ENCODE results near the gene ATP5F1D.

Gene ATP5F1D

GRCh38 chr19:1231729-1232637 is 9.6 kb upstream of the ATP5F1D start:
- in situ Hi-C loops (cut with MboI; ENCODE audit: low sequenced_read_pairs): no loop called here

DNA sequence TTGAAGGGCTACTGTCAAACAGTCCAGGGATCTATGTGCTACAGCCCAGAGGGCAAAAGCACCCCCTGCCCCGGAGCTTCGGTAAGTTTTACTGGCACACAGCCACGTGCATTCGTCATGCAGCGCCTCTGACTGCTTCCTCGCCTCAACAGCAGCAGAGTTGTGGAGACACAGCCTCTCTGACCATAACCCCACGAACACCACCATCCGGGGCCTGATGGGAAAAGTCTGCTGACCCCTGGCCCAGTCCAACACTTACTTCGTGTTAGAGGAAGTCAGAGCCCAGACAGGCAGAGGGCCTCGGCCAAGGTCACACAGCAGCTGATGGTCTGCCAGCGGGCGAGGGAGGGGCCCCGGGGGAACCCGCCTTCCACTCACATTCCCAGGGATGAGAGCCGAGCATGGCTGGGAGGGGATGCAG is 8.9 kb upstream of the ATP5F1D start:
- in situ Hi-C loops (cut with MboI; ENCODE audit: low sequenced_read_pairs): no loop called here

GRCh38 chr19:1233115-1233667 is 8.4 kb upstream of the ATP5F1D start:
- in situ Hi-C loops (cut with MboI; ENCODE audit: low sequenced_read_pairs): no loop called here

DNA sequence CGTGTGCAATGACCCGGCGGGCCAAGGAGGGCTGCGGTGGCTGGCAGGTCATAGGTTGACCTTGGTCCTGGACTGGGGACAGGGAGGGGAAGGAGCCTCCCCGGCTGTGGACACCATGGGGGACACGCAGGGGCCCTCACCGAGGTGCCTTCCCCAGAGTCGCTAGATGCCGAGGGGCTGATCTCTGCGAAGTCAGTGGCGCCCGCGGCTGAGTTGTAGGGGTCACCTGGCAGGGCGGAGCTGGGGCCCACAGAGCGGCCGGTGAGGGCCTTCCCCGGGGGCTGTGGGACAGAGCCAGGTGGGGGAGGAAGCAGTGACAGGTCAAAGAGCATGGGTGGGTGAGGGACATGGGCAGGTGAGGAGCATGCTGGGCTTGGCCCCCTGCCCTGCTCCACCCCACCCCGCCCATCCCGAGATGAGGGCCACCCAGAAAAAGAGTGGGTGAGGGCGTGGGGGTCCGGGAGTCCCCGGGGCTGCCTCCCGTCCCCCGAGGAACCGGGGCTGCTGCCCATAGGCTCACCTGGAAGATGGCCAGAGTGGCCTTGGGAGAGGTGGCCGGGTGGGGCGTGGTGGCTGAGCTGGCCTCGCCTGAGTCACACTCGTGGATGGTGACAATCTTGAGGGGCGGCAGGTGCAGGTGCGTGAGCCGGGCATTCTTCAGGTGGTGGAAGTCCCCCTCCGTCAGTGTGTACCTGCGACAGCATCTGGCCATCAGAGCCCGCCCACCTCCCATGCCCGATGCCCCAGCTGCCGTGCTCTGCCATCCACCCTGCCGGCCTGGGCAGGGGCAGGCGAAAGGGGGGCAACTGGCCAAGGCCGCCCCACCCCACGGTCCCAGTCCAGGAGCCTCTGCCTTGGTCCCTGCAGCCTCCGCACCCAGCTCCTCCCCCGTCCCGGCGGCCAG is 7.2 kb upstream of the ATP5F1D start:
- in situ Hi-C loops (cut with MboI; ENCODE audit: low sequenced_read_pairs): no loop called here

DNA sequence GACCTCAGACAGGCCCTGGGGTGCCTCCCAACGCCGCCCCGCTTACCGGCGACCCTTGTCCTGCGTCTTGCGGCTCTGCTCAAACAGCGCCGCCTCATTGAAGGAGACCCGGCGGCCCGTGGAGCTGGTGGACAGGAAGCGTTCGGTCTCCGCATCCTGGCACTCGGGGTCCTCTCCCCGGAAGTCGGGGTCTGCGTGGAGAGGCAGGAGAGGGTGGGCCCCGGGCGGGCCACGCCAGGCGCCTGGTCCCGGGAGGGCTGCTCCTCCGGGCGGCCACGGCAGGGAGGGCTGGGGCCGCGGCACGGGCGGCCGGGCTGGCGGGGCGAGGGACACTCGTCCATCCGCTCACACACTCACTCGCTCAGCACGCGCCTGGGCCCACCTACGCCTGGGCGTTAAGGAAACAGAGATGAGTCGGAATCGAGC is 6.6 kb upstream of the ATP5F1D start:
- in situ Hi-C loops (cut with MboI; ENCODE audit: low sequenced_read_pairs): no loop called here

DNA sequence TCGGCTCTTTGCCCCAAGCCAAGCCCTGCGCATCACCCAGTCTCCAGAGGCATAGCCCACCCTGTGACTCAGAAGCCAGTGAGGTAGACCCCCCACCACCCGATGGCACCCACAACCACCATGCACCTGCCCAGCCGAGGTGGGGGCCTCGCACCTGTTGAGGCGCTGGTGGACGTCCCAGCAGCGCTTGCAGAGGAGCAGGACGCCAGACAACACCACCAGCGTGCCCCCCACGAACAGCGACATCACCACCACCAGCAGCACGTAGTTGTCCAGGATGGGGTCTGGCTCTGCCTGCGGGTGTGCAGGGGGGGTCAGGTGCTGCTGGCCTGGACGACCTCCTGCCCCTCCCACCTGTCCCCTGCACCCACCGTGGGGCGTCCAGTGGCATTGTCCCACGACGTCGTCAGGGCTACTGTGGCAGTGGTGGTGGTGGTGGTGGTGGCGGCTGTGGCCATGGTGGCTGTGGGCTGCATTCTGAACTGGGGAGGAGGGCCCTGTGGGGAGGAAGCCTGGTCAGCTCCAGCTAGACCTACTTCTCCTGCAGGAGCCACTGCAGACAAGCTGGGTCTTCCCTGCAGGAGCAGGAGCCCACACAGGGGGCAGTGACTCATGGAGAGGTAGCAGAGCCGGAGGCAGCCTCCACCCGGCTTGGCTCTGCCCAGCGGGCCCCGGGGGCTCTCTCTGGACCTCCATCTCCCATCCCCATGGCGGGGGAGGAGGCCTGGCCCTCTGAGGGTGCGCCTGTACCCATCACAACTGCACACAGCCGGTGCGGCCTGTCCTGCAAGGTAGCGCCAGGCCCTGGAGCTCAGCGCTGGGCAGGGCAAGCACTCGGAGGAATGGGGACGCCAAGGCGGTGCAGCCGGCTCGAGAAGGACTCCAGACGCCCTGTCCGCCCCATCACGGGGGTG is 5.7 kb upstream of the ATP5F1D start:
- in situ Hi-C loops (cut with MboI; ENCODE audit: low sequenced_read_pairs): no loop called here

DNA sequence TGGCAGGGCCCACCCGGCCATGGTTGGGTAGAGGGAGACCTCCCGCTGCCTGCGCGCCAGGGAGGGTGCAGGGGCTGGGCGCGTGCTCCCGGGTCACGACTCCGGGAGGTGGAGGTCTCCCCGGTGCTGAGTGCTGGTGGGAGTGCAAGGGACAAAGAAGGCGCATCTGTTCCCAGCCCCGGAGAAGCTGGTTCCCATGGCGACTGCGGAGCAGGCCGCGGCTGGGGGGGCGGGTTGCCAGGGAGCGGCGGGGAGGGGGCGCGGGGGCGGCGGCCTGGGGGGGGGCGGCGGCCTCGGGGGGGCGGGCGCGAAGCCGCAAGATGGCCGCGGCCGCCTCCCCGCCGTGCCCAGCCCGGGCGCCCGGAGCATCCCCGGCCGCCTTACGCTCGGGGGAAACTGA is 5.0 kb upstream of the ATP5F1D start:
- in situ Hi-C loops (cut with MboI; ENCODE audit: low sequenced_read_pairs): no loop called here

GRCh38 chr19:1237027-1237659 is 4.4 kb upstream of the ATP5F1D start:
- in situ Hi-C loops (cut with MboI; ENCODE audit: low sequenced_read_pairs): no loop called here

DNA sequence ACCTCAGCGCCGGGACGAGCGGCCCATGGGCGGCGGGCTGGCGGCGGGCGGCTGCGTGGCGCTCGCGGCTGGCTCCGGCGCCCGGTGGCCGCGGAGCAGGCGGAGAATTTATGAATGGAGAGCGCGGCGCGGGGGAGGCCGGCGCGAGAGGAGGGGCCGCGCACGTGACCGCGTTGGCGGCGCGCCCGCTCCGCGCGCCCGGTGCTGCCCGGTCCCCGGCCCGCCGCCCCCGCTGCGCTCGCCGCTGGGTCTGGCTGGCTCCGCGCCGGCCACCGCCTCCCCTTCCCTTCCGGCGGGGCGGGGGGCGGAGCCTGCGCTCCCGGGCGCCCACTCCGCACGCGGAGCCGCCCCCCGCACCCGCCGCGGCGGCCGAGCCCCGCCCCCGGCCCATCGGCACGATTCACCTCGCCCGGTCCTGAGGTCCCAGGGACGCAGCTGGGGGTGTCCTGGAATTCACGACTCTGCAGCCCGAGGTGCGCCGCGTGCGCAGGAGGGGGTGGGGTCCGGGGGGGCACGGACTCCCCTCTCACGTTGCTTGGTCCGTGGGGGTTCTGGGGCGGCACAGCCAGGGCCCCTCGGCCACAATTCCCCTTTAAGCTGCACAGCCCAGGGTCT is 3.7 kb upstream of the ATP5F1D start, which contains the start of gene CBARP:
Gene CBARP (minus strand): TSS at position 252 of the 615 bp plus-strand sequence. CDS start 1,905 bp downstream, outside the sequence.
- in situ Hi-C loops (cut with MboI; ENCODE audit: low sequenced_read_pairs): no loop called here

GRCh38 chr19:1238369-1239303 is 2.9 kb upstream of the ATP5F1D start:
- in situ Hi-C loops (cut with MboI; ENCODE audit: low sequenced_read_pairs): no loop called here

GRCh38 chr19:1239420-1239795 is 2.1 kb upstream of the ATP5F1D start:
- in situ Hi-C loops (cut with MboI; ENCODE audit: low sequenced_read_pairs): no loop called here

DNA sequence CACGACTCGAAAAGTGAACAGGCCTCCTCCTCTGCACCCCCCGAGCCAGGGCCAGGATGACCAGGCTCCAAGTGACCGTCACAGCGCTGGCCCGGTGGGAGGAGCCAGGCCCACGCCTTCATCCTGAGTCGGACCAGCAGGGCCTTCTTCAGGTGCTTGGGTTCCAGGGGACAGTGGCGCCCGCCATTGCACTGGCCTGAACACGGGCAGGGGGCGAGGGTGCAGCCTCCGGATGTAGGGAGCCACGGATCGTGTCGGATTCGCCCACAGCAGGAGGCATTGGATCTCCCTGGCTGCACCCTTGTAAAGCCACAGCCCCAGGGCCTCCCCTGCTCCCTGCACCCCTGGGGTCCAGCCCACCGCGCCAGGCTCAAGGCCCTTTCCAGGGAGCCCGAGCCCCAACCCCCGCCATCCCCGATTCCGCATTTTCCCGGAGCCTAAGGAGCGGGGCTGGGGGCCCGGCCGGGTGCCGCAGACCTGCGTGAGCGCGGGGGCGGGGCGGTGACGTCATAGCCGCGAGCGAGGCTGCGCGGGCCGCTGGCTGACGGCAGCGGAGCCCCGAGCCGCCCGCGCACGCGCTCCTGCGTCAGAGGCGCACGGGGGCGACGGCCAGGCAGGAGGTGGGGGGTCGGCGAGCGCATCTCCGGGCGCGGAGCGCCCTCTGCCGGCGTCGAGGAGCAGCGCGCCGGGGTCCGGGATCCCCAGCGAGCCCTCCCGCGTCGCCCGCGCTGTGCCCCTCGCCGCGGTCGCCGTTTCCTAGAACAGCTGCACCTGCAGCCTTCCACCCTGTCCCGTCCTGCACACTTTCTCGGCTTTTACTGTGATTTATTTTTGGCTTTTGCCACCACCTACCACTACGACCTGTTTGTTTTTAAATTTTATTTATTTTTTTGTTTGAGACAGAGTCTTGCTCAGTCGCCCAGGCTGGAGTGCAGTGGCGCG is 1.5 kb upstream of the ATP5F1D start:
- in situ Hi-C loops (cut with MboI; ENCODE audit: low sequenced_read_pairs): loop anchor here (10.0 kb wide), 1 partner anchor 315 kb away; the partner anchor contains the start of gene ARID3A

- in situ Hi-C loops (cut with MboI; ENCODE audit: low sequenced_read_pairs): loop anchor here (10.0 kb wide), 1 partner anchor 316 kb away; the partner anchor contains the start of gene ARID3A
These were observed 626 bp upstream of the ATP5F1D start for GRCh38 chr19:1240925-1241324.

DNA sequence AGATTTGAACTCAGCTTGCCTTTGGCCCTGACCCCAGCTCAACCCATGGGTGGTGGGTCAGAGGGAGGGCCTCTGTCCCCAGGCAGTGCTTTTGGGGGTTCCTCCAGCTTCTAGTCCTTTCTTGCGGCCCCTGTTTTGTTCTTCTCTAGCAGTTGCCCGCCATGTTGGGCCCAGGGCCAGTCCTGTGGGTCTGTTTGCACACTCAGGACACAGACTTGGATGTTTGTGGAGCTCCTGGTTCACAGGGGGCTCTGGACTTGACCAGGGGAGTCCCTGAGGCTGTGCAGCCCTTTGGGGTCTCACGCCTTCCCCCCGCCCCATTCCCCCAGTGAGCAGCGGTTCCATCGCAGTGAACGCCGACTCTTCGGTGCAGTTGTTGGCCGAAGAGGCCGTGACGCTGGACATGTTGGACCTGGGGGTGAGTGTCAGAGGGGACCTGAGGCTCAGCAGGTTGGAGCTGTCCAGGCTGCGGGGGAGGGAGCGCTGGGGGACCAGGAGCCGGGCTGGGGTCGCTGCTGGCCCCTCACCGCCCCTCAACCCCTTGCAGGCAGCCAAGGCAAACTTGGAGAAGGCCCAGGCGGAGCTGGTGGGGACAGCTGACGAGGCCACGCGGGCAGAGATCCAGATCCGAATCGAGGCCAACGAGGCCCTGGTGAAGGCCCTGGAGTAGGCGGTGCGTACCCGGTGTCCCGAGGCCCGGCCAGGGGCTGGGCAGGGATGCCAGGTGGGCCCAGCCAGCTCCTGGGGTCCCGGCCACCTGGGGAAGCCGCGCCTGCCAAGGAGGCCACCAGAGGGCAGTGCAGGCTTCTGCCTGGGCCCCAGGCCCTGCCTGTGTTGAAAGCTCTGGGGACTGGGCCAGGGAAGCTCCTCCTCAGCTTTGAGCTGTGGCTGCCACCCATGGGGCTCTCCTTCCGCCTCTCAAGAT is 2.5 kb downstream of the ATP5F1D start:
- in situ Hi-C loops (cut with MboI; ENCODE audit: low sequenced_read_pairs): loop anchor here (10.0 kb wide), 1 partner anchor 319 kb away; the partner anchor contains the start of gene ARID3A

DNA sequence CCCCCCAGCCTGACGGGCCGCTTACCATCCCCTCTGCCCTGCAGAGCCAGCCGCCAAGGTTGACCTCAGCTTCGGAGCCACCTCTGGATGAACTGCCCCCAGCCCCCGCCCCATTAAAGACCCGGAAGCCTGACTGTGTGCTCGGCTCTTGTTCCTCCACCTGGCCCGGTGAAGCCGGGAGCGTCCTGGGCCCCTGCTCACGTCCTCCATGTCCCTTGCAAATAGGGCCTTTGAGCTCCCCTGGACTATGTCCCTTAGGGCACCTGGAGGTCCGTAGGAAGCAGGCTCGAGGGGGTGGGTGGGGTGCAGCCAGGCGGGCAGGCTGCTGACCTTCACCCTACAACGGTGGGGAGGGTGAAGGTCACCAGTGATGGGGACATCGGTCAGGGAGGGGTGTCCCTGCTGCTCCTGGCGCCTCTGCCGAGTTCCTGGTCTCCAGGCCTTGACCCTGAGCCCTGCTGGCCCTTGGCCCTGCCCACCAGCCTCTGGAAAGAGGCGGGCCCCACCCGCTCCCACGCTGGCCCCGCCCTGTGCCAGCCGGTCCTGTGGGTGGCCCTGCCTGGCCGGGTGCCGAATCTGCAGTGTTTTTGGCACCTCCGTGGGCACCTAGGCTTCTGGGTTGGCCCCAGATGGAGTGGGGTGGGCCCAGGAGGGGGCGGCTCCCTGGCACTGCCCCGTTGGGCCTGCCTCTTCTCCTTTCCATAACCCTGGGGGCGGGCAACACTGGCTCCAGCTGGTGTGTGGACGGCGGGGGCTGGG is 3.3 kb downstream of the ATP5F1D start:
- in situ Hi-C loops (cut with MboI; ENCODE audit: low sequenced_read_pairs): loop anchor here (10.0 kb wide), 1 partner anchor 320 kb away; the partner anchor contains the start of gene ARID3A

All from HL-60/S4 (cell line).